Hematopoietic multipotent progenitor cell treated with erythropoietin and hydrocortisone succinate and interleukin-3 and kit ligand, for 15 days (in vitro differentiated cells): ENCODE results near the gene PCDHGA12.

ENCODE experiments used
- DNase-seq: peaks from one replicate; pipeline ENCODE4 v3.0.0-alpha.2; 2015; ENCODE audit warnings: low spot score

Gene PCDHGA12

DNA sequence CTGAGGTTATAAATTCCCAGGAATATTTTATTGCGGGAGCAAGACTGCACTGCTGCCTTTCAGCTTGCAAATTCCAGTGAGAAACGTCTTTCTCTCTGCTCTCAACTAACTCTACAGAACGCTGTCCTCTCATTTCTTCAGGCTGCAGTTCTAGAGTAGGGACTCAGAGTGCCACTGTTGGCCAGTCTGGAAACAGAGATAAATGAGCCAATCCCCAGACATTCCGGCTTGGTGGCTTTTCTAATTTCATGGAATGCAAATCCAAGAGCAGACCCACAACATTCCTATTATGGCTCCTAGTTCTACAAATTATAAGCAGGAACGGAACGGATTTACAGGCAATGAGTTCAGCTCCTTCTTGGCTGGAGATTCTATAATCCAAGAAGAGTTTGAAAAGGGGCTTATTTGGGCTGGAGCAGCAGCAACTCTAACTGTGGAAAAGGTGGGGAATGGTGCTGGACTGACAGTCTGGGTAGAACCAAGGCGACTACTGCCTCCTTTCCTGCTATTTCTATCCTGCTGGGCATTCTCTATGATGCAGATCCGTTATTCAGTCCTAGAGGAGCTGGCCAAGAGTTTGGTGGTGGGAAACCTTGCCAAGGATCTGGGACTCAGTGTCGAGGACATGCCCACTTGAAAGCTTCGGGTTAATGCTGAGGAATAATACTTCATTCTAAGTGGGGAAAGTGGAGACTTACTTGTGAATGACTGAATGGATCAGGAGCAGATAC is 9.3 kb downstream of the PCDHGA12 start:
- no peak for DNase-seq

DNA sequence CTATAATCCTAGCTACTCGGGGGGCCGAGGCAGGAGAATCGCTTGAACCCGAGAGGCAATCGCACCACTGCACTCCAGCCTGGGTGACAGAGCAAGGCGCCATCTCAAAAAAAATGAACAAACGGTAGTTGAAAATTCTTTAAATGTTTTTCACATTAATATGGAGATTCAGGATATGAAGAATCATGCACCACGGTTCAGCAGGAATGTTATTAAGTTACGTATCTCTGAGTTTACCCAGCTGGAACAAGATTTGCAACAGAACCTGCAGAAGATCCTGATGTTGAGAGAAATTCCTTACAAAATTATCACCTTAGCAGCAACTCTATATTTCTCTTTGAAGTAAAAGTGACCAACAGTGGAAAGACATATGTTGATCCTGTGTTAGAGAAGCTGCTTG is 10.0 kb downstream of the PCDHGA12 start:
- DNase-seq, result no peak

DNA sequence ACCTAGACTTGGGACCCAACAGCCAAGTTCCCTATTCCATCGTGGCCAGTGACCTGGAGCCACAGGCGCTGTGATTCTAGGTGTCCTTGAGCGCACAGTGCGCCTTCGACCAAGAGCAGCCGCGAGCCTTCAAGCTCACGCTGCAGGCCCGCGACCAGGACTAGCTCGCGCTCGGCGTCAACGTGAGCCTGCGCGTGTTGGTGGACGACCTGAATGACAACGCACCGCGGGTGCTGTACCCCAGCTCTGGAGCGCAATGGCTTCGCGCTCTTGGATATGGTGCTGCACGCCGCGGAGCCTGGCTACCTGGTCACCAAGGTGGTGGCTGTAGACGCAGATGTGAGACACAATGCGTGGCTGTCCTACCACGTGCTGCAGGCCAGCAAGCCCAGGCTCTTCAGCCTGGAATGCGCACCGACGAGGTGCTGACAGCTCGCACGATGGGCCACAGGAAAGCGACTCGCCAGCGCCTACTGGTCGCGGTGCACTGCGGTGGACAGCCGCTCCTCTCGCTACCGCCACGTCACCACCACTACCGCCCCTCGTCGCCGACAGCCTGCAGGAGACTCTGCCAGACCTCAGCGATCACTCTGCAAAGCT is 11.4 kb downstream of the PCDHGA12 start:
- no peak for DNase-seq

DNA sequence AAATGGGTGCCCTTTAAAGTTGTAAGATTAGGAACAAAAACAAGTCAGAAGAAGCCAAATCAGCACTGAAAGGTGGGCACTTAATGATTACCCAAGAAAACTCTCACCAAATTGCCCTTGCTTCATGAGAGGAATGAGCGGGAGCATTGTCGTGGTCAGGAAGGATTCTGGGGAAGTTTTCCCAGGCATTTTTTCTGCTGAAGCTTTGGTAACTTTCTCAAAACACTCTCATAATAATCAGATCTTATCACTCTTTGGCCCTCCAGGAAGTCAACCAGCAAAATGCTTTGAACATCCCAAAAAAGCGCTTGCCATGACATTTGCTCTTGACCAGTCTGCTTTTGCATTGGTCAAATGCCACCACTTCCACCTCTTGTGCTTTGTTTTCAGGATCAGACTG is 35.0 kb downstream of the PCDHGA12 start:
- DNase-seq, result no peak

DNA sequence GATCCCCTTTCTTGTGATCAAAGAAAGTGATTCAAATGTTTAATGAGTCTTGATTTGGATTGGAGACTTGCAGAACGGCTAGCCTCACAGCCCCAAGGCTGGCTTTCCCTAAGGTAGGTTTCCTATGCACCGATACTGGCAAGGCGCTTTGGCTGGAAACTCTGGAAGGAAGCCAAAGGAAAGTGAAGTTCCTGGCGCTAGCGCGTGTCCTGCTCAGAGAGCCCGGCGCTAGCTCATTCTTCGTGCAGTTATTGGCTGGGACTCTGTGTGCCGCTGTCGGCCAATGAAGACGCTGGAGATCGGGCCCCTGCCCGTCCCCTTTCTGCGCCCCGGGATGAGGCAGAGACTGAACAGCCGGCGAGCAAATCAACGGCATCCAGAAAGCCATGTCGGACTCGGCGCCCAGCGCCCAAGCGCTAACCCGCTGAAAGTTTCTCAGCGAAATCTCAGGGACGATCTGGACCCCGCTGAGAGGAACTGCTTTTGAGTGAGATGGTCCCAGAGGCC is 45.4 kb downstream of the PCDHGA12 start, which contains the start of gene PCDHGC3:
PCDHGC3 (plus strand) TSS at position 342 of the 507 bp plus-strand sequence; CDS start at position 493, 151 bp downstream.
- no peak for DNase-seq

DNA sequence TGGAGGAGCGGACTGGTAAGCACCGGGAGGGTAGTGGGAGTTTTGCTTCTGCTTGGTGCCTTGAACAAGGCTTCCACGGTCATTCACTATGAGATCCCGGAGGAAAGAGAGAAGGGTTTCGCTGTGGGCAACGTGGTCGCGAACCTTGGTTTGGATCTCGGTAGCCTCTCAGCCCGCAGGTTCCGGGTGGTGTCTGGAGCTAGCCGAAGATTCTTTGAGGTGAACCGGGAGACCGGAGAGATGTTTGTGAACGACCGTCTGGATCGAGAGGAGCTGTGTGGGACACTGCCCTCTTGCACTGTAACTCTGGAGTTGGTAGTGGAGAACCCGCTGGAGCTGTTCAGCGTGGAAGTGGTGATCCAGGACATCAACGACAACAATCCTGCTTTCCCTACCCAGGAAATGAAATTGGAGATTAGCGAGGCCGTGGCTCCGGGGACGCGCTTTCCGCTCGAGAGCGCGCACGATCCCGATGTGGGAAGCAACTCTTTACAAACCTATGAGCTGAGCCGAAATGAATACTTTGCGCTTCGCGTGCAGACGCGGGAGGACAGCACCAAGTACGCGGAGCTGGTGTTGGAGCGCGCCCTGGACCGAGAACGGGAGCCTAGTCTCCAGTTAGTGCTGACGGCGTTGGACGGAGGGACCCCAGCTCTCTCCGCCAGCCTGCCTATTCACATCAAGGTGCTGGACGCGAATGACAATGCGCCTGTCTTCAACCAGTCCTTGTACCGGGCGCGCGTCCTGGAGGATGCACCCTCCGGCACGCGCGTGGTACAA is 46.0 kb downstream of the PCDHGA12 start:
- no peak for DNase-seq

DNA sequence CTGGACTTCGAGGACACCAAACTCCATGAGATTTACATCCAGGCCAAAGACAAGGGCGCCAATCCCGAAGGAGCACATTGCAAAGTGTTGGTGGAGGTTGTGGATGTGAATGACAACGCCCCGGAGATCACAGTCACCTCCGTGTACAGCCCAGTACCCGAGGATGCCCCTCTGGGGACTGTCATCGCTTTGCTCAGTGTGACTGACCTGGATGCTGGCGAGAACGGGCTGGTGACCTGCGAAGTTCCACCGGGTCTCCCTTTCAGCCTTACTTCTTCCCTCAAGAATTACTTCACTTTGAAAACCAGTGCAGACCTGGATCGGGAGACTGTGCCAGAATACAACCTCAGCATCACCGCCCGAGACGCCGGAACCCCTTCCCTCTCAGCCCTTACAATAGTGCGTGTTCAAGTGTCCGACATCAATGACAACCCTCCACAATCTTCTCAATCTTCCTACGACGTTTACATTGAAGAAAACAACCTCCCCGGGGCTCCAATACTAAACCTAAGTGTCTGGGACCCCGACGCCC is 46.8 kb downstream of the PCDHGA12 start:
- DNase-seq, result no peak

DNA sequence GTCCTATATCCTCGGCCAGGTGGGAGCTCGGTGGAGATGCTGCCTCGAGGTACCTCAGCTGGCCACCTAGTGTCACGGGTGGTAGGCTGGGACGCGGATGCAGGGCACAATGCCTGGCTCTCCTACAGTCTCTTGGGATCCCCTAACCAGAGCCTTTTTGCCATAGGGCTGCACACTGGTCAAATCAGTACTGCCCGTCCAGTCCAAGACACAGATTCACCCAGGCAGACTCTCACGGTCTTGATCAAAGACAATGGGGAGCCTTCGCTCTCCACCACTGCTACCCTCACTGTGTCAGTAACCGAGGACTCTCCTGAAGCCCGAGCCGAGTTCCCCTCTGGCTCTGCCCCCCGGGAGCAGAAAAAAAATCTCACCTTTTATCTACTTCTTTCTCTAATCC is 47.5 kb downstream of the PCDHGA12 start:
- DNase-seq, result no peak

DNA sequence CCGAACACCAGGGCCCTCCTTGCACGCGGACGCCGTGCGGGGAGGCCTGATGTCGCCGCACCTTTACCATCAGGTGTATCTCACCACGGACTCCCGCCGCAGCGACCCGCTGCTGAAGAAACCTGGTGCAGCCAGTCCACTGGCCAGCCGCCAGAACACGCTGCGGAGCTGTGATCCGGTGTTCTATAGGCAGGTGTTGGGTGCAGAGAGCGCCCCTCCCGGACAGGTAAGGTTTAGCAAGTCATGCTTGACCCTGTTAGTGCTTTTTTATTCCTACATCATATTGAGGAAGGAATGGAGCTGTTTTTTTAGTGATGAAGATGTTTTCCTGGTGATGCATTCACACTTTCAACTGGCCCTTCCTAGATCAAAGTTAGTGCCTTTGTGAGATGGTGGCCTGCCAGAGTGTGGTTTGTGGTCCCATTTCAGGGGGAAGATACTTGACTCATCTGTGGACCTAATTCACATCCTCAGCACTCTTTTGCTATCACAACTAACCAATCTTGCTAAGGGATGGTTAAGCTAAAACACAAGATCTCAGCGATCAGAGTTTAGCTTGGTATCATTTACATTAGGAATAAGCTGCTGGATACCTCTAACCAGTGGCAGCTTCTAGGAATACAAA is 48.1 kb downstream of the PCDHGA12 start:
- DNase-seq, result no peak

DNA sequence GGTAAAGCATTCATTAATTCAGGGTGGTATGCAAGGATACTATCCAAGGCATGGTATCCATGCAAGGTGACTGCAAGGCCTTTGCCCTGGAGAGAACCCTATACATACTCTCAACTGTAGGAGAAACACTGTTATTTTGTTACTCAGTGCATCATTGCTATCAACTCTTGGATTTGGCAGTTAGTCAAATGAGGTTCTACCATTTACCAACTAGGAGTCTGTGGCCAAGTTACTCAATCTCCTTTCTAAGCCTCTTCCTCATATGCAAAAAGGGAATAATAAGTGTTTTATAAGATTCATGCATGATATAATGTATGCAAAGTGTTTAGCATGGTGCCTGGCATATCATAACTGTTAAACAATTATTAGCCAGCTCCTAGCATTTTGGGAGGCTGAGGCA is 49.5 kb downstream of the PCDHGA12 start:
- DNase-seq, result no peak
